NCI-H748 treated with DMSO at 0.1 percent for 48 hours (cell line): Measurements from ENCODE around the gene HSP90AB1.

Experiments
- DNase-seq: peaks from one replicate; lab custom pipeline; 2025; lab: John Stamatoyannopoulos, UW

The HSP90AB1 gene

DNA sequence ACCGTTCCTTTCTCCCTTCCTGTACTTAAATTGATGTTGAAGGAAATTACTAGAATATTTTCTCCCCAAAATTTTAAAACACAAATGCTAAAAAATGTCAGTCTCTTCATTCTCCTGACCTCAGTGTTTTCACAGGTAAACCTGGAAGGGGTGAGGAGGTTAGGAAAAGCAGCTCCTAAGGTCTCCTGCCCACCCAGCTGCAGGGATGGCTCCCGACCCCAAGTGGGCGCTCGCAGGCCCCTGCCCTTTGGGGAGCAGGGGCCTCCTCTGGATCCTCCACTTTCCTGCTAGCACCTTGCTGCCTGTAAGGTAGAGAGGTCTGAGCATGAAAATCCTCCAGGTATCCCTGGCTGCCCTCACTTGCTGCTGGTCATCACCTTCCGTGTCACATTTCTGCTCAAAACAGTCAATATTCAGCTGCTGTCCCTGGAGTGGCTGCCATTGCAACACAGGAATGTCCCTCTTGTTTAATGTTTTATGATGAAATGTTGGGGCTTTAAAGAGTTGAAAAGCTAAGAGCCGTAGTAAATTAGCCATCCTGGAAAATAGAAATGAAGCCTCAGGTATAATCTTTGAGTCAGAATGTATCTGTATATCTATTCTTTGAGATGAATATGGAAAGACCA lies 10.9 kb upstream of the HSP90AB1 start:
- no peak for DNase-seq

DNA sequence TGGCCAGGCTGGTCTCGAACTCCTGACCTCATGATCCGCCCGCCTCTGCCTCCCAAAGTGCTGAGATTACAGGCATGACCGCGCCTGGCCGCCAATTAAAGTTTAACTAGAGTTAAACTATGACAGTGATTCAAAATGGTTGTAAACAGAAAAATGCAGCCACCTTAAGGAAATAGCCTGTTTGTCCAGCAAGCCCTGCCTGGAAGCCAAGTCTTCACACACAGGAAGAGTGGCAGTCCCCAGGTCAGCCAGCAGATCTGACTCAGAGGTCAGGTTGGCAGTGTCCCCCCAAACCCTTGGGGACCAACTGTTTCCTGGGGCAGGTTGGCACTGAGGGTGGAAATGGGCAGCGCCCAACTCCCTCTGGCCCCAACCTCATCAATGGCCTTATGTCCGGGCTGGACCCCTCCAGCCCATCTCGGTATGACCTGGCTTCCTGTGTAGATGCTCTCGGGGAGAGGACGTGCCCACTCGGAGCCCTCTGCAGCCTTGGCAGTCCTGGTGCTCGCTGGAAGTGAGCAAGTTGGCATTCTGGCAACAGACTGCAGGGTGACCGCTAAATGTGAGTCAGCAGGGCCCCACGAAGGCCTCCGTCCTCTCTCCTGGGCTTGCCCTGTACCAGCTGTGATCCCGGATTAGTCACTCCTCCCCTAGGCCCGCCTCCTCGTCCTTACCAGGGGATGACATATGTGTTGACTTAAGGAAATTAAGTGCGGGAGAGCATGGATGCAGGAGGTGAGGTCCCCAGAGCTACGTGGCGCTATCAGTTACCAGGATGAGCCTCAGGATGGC lies 9.7 kb upstream of the HSP90AB1 start:
- DNase-seq: peak; percentile 91

DNA sequence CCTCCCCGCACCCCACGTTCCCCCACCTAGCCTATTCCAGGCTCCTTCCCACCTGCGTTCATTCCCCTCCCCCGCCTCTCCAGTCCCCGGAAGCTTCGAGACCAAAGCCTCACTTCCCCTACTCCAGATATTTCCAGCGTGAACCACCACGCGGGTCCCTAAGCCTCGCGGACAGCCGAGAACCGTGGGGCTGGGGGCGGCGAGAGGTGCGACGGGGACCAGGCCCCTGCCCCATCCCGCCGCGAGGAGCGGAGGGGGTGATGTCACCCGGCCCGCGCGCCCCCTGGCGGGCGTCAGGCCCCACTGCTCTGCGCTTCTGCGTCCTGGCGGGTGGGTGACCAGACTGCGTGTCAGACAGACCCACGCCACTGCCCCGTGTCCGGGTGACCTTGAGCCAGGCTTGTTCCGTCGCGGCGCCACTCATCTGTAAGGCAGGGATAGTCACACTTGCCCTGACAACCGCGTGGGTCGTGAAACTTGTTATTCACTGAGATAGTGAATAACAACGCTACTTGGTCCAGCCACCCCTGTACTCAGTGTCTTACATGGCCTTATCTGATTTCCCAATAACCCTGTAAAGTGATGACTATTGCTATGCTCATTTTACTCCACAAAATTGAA lies 9.0 kb upstream of the HSP90AB1 start:
- peak; percentile 54 for DNase-seq

DNA sequence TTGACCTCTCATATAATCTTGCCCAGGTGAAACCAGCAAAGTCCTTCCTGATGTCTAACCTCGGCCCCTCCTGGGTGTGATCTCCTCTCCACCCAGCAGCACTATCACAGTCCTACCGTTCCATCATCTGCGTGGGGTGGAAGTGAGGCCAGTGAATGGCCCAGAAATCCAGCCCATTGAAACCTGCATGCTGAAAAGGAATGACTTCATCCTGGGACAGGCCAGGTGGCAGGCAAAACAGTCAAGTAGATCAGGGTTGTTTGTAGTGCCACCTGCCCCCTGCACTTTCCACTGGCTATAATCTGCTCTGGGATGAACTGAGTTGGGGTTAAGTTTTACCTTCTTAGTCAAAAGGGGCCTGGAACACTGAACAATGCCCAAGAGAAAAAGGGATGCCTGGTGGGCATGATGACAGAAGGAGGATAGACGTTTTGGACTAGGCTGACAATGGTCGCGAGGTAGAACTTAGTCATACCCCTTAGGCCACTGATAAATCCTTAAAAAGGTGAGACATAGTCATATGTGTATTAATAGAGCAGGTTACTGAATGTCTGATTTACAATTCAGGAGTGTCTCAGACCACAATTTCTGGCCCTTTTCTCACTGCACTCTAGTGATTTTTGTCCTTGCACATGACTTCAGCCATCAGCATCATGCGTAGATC lies 8.1 kb upstream of the HSP90AB1 start:
- DNase-seq: no peak

DNA sequence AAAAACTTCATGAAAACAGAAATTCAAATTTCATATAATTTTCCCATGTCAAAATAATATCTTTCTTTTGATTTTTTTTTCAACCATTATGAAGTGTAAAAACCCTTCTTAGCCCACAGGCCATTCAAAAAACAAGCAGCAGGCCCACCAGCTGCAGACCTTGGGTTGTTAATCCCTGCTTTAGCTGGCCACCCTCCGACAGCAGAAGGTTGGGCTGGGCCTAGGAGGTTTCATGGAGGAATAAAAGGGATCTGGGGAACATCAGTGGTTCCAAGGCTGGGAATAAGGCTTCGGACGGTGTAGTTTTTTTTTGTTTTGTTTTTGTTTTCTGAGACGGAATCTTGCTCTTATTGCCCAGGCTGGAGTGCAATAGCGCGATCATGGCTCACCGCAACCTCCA lies 3.6 kb upstream of the HSP90AB1 start:
- DNase-seq: no peak

DNA sequence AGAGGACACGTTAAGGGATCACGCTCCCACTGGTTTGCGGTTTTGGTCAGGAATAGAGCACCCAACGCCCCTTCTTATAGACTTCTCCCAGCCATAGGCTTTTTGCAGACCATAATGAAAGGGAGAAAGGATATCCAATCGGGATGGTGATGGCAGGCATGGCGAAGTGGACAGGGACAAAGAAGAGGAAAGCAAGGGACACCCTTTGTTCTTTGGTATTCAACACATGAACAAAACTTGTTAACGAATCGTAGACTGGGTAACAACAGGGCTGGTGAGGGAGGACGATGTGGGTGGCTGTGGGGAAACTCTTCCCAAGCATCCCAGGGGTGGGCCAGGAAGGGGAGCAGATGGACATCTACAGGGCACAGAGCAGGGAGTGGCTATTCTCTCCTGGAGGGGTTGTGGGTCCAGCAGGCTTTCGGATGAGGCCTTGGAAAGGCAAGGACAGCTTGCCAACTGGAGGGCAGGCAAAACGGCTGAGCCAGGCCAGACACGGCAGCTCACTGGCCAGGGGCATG lies 1.4 kb upstream of the HSP90AB1 start:
- no peak for DNase-seq

DNA sequence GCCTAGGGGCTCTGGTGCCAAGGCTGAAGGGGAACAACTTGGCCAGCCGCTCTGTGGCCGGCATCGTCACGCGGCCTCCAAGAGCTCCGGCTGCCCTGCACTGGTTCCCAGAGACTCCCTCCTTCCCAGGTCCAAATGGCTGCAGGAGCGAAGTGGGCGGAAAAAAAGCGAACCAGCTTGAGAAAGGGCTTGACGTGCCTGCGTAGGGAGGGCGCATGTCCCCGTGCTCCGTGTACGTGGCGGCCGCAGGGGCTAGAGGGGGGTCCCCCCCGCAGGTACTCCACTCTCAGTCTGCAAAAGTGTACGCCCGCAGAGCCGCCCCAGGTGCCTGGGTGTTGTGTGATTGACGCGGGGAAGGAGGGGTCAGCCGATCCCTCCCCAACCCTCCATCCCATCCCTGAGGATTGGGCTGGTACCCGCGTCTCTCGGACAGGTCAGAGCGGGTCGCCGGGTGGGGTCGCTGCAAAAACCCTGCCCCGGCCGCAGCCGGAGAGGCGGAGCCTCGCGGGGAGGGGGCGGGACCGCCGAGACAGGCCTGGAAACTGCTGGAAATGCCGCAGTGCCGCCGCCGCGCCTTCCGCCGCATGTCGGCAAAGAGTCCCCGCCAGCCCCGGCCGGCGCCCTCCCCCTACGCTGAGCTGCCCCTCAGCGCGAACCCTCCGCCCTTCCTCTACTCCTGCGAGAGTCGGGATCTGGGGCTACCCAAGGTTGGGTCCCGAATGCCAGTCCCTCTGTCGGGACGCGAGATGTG lies 814 bp upstream of the HSP90AB1 start:
- DNase-seq: peak; percentile 79

DNA sequence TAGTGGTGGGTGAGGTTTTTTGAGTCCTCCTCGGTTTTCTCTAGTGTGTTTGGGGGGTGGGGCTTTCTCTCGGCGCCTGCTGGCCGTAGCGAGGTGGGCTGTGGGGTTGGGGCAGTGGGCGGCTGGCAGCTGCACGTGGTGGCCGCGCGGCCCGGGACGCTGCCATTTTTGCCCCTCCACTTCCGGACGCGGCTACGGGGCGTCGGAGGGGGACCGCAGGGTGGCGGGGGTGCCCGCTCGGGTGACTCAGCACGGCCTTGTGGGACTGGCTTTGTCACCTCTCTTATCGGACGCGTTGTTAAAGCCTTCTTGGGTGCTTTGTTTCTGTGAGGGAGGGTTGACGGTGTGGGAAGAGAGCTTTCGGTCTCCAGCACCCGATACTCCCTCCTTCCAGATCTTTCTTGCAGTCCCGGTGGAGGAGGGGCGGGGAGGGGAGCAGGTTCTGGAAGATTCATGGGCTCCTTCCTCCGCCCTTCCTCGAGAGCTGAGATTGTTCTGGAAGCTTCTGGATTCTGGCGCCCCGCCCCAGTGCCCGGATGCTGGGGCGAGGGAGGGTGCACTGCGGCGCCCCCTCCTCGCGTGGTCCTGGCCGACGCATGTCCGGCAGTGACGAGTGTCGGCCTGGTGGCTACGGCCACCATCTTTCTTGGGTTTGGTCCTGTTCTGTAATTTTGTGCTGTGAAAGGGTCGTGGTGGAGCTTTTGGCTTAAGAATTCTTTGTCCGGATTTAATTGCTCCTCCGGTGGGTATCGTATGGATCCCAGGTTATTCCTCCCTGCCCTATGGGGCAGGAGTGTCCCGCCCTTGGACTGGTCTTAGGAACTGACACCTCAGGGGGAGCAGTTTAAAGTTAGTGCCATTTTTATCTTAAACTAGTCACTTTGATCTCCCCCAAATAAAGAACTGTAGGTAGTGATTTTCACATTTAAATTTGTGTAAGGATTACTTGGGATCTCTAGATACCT lies 719 bp downstream of the HSP90AB1 start:
- peak; percentile 46 for DNase-seq

DNA sequence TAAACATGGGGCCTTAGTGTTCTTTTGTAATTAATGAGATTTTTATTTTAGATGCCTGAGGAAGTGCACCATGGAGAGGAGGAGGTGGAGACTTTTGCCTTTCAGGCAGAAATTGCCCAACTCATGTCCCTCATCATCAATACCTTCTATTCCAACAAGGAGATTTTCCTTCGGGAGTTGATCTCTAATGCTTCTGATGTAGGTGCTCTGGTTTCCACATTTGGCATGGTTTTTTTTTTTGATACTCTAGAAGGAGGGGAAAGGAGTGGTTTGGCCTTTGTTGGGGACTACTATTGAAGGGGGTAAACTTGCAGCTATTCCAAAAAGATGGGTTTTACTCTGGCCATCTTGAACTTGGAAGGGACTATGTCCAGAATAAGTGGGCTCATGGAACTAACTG lies 1.7 kb downstream of the HSP90AB1 start:
- no peak for DNase-seq

DNA sequence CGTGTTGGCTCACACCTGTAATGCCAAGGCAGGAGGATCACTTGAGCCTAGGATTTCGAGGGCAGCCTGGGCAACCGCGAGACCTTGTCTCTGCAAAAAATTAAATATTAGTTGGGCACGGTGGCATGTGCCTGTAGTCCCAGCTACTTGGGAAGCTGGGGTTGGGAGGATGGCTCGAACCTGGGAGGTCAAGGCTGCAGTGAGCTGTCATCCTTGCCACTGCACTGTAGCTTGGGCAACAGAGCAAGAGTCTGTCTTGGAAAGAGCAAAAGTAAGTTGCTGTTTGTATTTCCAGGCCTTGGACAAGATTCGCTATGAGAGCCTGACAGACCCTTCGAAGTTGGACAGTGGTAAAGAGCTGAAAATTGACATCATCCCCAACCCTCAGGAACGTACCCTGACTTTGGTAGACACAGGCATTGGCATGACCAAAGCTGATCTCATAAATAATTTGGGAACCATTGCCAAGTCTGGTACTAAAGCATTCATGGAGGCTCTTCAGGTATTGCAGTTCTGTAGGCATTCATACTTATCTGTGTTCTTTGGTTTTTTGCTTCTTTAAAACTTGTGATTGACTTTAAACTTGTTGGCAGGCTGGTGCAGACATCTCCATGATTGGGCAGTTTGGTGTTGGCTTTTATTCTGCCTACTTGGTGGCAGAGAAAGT lies 2.3 kb downstream of the HSP90AB1 start:
- no peak for DNase-seq

DNA sequence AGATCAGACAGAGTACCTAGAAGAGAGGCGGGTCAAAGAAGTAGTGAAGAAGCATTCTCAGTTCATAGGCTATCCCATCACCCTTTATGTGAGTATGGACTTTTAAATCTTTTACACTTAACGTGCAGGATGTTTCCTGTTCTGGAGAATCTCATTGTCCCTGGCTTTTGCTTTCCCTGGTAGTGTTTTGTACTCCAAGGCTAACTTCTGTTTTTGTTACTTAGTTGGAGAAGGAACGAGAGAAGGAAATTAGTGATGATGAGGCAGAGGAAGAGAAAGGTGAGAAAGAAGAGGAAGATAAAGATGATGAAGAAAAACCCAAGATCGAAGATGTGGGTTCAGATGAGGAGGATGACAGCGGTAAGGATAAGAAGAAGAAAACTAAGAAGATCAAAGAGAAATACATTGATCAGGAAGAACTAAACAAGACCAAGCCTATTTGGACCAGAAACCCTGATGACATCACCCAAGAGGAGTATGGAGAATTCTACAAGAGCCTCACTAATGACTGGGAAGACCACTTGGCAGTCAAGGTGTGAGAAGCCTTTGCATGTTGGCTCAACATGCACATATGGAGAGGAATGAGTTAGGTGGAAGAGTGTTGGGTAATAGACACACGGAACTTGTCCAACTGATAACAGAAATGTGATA lies 3.3 kb downstream of the HSP90AB1 start:
- DNase-seq: no peak

DNA sequence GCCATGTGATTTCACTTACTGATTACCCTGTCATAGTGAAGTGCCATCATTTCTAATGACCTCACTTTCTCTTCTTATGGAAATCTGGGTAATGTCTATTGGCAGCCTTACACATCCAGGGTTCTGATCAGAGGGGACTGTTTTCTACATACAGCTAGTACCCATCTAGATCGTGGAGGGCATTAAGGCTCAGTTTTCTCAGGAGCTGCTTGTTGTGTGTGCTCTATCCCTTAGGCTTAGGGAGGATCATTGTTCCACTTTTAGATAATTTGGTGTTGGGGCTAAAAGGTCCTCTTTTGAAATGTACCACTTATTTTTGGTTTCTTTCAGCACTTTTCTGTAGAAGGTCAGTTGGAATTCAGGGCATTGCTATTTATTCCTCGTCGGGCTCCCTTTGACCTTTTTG lies 3.8 kb downstream of the HSP90AB1 start:
- DNase-seq: no peak

DNA sequence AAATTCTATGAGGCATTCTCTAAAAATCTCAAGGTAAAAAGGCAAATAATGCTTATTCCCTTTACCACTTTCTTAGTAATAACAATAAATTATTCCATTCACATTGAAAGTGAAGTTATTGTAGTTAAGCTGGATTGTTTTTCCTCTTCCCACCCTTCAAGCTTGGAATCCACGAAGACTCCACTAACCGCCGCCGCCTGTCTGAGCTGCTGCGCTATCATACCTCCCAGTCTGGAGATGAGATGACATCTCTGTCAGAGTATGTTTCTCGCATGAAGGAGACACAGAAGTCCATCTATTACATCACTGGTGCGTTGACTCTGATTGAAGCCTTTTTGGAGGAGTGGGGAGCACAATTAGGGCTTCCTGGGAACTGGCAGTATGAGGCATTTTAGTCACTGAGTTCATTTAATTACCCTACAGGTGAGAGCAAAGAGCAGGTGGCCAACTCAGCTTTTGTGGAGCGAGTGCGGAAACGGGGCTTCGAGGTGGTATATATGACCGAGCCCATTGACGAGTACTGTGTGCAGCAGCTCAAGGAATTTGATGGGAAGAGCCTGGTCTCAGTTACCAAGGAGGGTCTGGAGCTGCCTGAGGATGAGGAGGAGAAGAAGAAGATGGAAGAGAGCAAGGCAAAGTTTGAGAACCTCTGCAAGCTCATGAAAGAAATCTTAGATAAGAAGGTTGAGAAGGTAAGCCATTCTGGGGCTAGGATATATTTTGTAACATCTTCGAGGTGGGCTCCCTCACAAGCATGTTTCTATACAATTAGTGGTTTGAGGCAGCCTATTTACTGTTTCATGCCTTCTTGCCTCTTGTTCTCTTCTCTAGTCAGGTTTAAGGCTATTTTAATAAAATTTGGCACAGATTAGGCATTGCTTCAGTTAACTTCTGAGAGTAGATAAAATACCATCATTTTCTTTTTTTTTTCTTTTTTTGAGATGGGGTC lies 4.9 kb downstream of the HSP90AB1 start:
- DNase-seq: no peak

DNA sequence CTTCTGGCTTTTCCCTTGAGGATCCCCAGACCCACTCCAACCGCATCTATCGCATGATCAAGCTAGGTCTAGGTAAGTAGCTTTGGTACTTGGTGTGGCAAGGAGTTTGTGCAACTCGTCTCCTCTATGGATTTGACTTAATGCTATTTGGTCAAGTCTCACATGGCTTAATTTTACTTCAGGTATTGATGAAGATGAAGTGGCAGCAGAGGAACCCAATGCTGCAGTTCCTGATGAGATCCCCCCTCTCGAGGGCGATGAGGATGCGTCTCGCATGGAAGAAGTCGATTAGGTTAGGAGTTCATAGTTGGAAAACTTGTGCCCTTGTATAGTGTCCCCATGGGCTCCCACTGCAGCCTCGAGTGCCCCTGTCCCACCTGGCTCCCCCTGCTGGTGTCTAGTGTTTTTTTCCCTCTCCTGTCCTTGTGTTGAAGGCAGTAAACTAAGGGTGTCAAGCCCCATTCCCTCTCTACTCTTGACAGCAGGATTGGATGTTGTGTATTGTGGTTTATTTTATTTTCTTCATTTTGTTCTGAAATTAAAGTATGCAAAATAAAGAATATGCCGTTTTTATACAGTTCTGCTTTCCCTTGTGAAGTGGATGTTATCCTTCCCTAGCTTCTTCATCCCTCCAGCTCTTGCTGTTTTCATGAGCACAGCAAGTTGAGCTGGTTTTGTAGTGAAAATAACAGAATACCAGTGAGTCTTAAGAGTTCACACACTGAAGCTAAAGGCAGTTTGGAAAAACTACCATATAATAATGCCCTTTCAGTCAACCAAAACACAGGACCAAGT lies 6.6 kb downstream of the HSP90AB1 start:
- no peak for DNase-seq

DNA sequence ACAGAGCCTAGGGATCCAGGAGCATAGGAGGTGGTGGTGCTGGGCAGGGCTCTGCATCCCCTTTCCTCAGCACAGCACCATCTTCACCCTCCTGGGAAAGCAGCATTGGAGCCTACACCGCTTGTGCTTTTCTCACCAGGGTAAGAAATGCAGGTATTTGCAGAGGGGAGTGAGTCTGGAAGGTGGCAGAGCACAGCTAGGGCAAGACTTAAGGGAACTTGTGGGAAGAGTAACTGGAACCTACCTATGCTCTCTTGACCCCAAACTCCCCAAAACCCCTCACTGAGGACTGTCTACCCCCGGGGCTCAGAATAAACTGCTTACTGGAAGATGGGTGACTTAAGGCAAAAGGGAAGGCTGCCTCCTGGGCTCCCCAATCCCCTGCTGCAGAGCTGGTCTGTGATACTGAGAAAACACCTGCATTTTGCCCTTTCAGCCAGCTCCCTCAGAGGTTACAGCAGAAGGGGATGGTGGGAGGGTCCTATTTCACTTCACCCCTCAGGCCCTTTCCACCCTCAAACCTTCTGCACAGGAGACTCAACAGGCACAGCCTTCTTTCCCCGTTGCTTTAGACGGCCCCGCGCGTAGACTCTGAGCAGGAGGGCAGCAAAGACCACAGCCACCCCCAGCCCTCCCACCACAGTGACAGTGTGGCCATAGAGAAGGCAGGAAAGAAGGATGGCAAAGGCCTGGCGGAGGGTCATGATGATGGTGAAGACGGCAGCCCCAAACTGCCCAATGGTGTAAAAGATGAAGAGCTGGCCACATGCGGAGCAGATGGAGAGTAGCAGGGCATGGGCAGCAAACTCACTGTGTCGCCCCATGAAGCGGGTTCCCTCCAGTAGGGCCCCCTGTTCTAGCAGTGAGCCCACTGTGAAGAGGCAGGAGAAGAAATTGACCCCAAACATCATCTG lies 7.5 kb downstream of the HSP90AB1 start:
- DNase-seq: no peak

DNA sequence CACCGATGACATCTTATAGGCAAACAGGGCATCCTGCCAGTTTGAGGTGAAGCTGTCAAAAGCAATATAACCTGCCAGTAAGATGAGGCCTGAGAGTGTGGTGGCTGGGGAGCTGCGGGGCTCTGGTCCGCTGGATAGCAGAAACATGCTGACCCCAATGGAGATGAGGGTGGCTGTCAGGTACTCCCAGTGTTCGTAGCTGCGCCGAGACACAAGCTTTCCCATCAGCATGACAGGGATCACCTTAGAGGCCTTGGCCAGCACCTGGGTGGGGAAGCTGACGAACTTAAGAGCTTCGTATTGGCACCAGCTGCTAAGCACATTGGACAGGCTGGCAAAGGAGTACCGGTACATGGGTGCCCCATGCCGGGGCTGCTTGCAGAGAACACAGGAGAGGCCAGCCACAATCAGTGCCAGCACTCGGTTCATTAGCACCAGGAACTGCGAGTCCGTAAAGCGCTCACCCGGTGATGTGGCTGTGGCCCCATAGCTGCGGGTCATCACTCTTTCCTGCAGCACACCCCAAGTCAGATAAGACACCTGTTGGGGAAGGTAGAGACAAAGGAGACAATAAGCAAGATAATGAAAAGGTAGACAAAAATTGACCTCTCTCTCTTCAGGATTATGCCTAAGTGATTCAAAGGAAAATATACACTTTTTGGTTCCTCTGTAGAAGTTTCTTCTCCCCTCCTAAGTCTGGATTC lies 8.4 kb downstream of the HSP90AB1 start:
- no peak for DNase-seq
